Measurements from ENCODE around the gene OR1L1.
A peak's percentile ranks its signal among the peaks of the same experiment; 100 is the strongest.

The OR1L1 gene

GRCh38 chr9:122661416-122661815 is at the start of gene OR1L1:
TSS of gene OR1L1 (plus strand) at chr9:122661716. CDS start at chr9:122661716, 0 bp downstream.
- DNase-seq (ENCODE audit: low read depth), result no peak
- no peak within 1 kb of the TSS for H3K4me3 ChIP-seq (replicated peaks; ENCODE audit: low read depth, low read length)
- no peak for TF ChIP-seq CTCF (IDR thresholded peaks at IDR 0.05; ENCODE audit: low read length, missing control alignments)

GRCh38 chr9:122614362-122614761 is 47.2 kb upstream of the OR1L1 start, which contains the start of gene OR1Q1:
TSS of gene OR1Q1 (plus strand) at chr9:122614738. CDS start at chr9:122614738, 0 bp downstream.
- no peak within 1 kb of the TSS for H3K4me3 ChIP-seq (replicated peaks; ENCODE audit: low read depth, low read length)
- DNase-seq (ENCODE audit: low read depth), result no peak
- no peak for TF ChIP-seq CTCF (IDR thresholded peaks at IDR 0.05; ENCODE audit: low read length, missing control alignments)

- TF ChIP-seq CTCF (IDR thresholded peaks at IDR 0.05; ENCODE audit: low read length, missing control alignments), result no peak
- no peak for DNase-seq (ENCODE audit: low read depth)
- H3K4me3 ChIP-seq (replicated peaks; ENCODE audit: low read depth, low read length), result no peak overlapping the region
Observed at GRCh38 chr9:122619996-122620395, 41.5 kb upstream of the OR1L1 start.

- no peak for TF ChIP-seq CTCF (IDR thresholded peaks at IDR 0.05; ENCODE audit: low read length, missing control alignments)
- H3K4me3 ChIP-seq (replicated peaks; ENCODE audit: low read depth, low read length), result no peak overlapping the region
- peak; percentile 10 for DNase-seq (ENCODE audit: low read depth)
Observed at GRCh38 chr9:122642226-122642625, 19.3 kb upstream of the OR1L1 start.

GRCh38 chr9:122656378-122656777 is 5.1 kb upstream of the OR1L1 start:
- TF ChIP-seq CTCF (IDR thresholded peaks at IDR 0.05; ENCODE audit: low read length, missing control alignments), result no peak
- peak; percentile 31 for DNase-seq (ENCODE audit: low read depth)
- H3K4me3 ChIP-seq (replicated peaks; ENCODE audit: low read depth, low read length), result no peak overlapping the region

- TF ChIP-seq CTCF (IDR thresholded peaks at IDR 0.05; ENCODE audit: low read length, missing control alignments), result no peak
- DNase-seq (ENCODE audit: low read depth), result no peak
- H3K4me3 ChIP-seq (replicated peaks; ENCODE audit: low read depth, low read length), result no peak within 1 kb of the TSS
Observed at GRCh38 chr9:122657527-122657926, 4.0 kb upstream of the OR1L1 start, which contains the start of gene OR1B1. TSS of gene OR1B1 (minus strand) at chr9:122657627.

- no peak for DNase-seq (ENCODE audit: low read depth)
- no peak overlapping the region for H3K4me3 ChIP-seq (replicated peaks; ENCODE audit: low read depth, low read length)
- TF ChIP-seq CTCF (IDR thresholded peaks at IDR 0.05; ENCODE audit: low read length, missing control alignments), result no peak
Observed at GRCh38 chr9:122672481-122672880, 11.0 kb downstream of the OR1L1 start.
